HUES48 (cell line): ENCODE data around the gene OGFOD2.
"Not testable (repeated sequence)": the region's sequence is repeated elsewhere in the genome, so short reads cannot be mapped to it uniquely, and the experiment has no call there.

Experiments
- H3K27ac ChIP-seq: one replicate; pipeline ENCODE4 v1.7.0; 2013; ENCODE audit warnings: low read depth, low read length, inconsistent platforms
- H3K27me3 ChIP-seq: 2 replicates; pipeline ENCODE4 v1.6.1; 2013; ENCODE audit warnings: mild to moderate bottlenecking, low read length; ENCODE audit not compliant: control insufficient read depth, insufficient read depth
- H3K36me3 ChIP-seq: 2 replicates; pipeline ENCODE4 v1.6.1; 2013; ENCODE audit warnings: low read length; ENCODE audit not compliant: control insufficient read depth, insufficient read depth
- H3K4me1 ChIP-seq: 2 replicates; pipeline ENCODE4 v1.6.1; 2013; ENCODE audit warnings: mild to moderate bottlenecking, low read length; ENCODE audit not compliant: control insufficient read depth, insufficient read depth
- H3K4me3 ChIP-seq: 2 replicates; pipeline ENCODE4 v1.5.1; 2013; ENCODE audit warnings: mild to moderate bottlenecking, low read depth, low read length
- H3K9ac ChIP-seq: 2 replicates; pipeline ENCODE4 v1.6.1; 2013; ENCODE audit warnings: mild to moderate bottlenecking, low read depth, low read length, moderate library complexity
- H3K9me3 ChIP-seq: 2 replicates; pipeline ENCODE4 v1.6.1; 2013; ENCODE audit warnings: low read length; ENCODE audit not compliant: control insufficient read depth, insufficient read depth

The OGFOD2 gene

GRCh38 chr12:123013185-123014095, 38.4 kb downstream of the OGFOD2 start:
- no peaks in the 10 kb centered on the region for H3K27me3 ChIP-seq
- no peak overlapping the region for H3K4me3 ChIP-seq
- no peaks in the 10 kb centered on the region for H3K4me1 ChIP-seq
- no peak overlapping the region for H3K9ac ChIP-seq
- H3K36me3 ChIP-seq = no peaks in the 10 kb centered on the region
- no peaks in the 10 kb centered on the region for H3K9me3 ChIP-seq
- no peak overlapping the region for H3K27ac ChIP-seq

GRCh38 chr12:123014473-123014872, 39.4 kb downstream of the OGFOD2 start:
- H3K36me3 ChIP-seq, H3K4me3 ChIP-seq, H3K9ac ChIP-seq, H3K27ac ChIP-seq, H3K9me3 ChIP-seq, H3K27me3 ChIP-seq, H3K4me1 ChIP-seq: not testable (repeated sequence)

GRCh38 chr12:123017753-123018152, 42.7 kb downstream of the OGFOD2 start:
- H3K9ac ChIP-seq = no peak overlapping the region
- H3K4me1 ChIP-seq = no peaks in the 10 kb centered on the region
- no peak overlapping the region for H3K4me3 ChIP-seq
- H3K27ac ChIP-seq = no peak overlapping the region
- no peaks in the 10 kb centered on the region for H3K9me3 ChIP-seq
- H3K36me3 ChIP-seq = no peaks in the 10 kb centered on the region
- no peaks in the 10 kb centered on the region for H3K27me3 ChIP-seq

GRCh38 chr12:123019841-123020138, 44.7 kb downstream of the OGFOD2 start:
- Histone ChIP-seq H3K27ac (no peak overlapping the region), H3K4me1 (no peaks in the 10 kb centered on the region), H3K9ac (no peak overlapping the region), H3K4me3 (no peak overlapping the region), H3K36me3 (no peaks in the 10 kb centered on the region), H3K27me3 (no peaks in the 10 kb centered on the region), H3K9me3 (no peaks in the 10 kb centered on the region)

GRCh38 chr12:123021688-123022604, 46.9 kb downstream of the OGFOD2 start:
- Histone ChIP-seq H3K27me3 (no peaks in the 10 kb centered on the region), H3K36me3 (no peaks in the 10 kb centered on the region), H3K4me1 (no peaks in the 10 kb centered on the region; the same call in 1 of the 2 replicates), H3K27ac (no peak overlapping the region), H3K4me3 (no peak overlapping the region), H3K9ac (no peak overlapping the region), H3K9me3 (no peaks in the 10 kb centered on the region)

- Histone ChIP-seq H3K9ac (no peak overlapping the region), H3K27me3 (no peaks in the 10 kb centered on the region), H3K9me3 (no peaks in the 10 kb centered on the region), H3K4me1 (no peaks in the 10 kb centered on the region; the same call in 1 of the 2 replicates), H3K27ac (no peak overlapping the region), H3K4me3 (no peak overlapping the region), H3K36me3 (no peaks in the 10 kb centered on the region)
Observed at GRCh38 chr12:123022846-123023245, 47.8 kb downstream of the OGFOD2 start.

GRCh38 chr12:123024819-123025391, 49.9 kb downstream of the OGFOD2 start:
- Histone ChIP-seq H3K36me3 (no peaks in the 10 kb centered on the region), H3K27ac (no peak overlapping the region)

GRCh38 chr12:123026094-123026853, 51.2 kb downstream of the OGFOD2 start:
- Histone ChIP-seq H3K36me3 (no peaks in the 10 kb centered on the region), H3K4me1 (no peaks in the 10 kb centered on the region; the same call in 1 of the 2 replicates), H3K9ac (no peak overlapping the region), H3K4me3 (no peak overlapping the region), H3K9me3 (no peaks in the 10 kb centered on the region), H3K27me3 (no peaks in the 10 kb centered on the region), H3K27ac (no peak overlapping the region)

More at GRCh38 chr12:123024819-123025391, 49.9 kb downstream of the OGFOD2 start:
- Histone ChIP-seq H3K9ac (no peak overlapping the region), H3K27me3 (no peaks in the 10 kb centered on the region), H3K4me1 (no peaks in the 10 kb centered on the region; the same call in 1 of the 2 replicates), H3K4me3 (no peak overlapping the region), H3K9me3 (no peaks in the 10 kb centered on the region)

GRCh38 chr12:123027726-123028445, 52.8 kb downstream of the OGFOD2 start:
- H3K27ac ChIP-seq = no peak overlapping the region
- H3K9ac ChIP-seq = no peak overlapping the region
- no peaks in the 10 kb centered on the region for H3K27me3 ChIP-seq
- no peaks in the 10 kb centered on the region for H3K36me3 ChIP-seq
- H3K9me3 ChIP-seq = no peaks in the 10 kb centered on the region
- H3K4me3 ChIP-seq = no peak overlapping the region
- H3K4me1 ChIP-seq = no peaks in the 10 kb centered on the region; the same call in 1 of the 2 replicates

GRCh38 chr12:123028475-123028874, 53.4 kb downstream of the OGFOD2 start:
- Histone ChIP-seq H3K9me3 (no peaks in the 10 kb centered on the region), H3K27ac (no peak overlapping the region), H3K27me3 (no peaks in the 10 kb centered on the region), H3K9ac (no peak overlapping the region), H3K4me3 (no peak overlapping the region), H3K4me1 (no peaks in the 10 kb centered on the region; the same call in 1 of the 2 replicates), H3K36me3 (no peaks in the 10 kb centered on the region)
